ENCODE results near the gene TMEM17. TPM values are rescaled to one million over a fixed set of nuclear protein-coding genes. Genes with fewer than 3 reads are reported as not detected.

Gene TMEM17
- polyA plus RNA-seq, 2 of the 4 experiments (the other 2 are of a cell fraction): 5.2 to 10.2 TPM

- TF ChIP-seq KDM5A (IDR thresholded peaks at IDR 0.05) (no peak), ZSCAN20 (CRISPR knock-in tag; IDR thresholded peaks at IDR 0.05) (no peak), SMC3 (IDR thresholded peaks at IDR 0.05) (no peak), CTCF (IDR thresholded peaks at IDR 0.05) (no peak), ESRRA (IDR thresholded peaks at IDR 0.05; ENCODE audit: borderline replicate concordance, low read length) (no peak), JUN (IDR thresholded peaks at IDR 0.05) (no peak)
- TF ChIP-seq, protein P1, sequence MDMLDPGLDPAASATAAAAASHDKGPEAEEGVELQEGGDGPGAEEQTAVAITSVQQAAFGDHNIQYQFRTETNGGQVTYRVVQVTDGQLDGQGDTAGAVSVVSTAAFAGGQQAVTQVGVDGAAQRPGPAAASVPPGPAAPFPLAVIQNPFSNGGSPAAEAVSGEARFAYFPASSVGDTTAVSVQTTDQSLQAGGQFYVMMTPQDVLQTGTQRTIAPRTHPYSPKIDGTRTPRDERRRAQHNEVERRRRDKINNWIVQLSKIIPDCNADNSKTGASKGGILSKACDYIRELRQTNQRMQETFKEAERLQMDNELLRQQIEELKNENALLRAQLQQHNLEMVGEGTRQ (IDR thresholded peaks at IDR 0.05): no peak
Observed at GRCh38 chr2:62504657-62505056, 1.3 kb downstream of the TMEM17 start (continued).

- DNase-seq (ENCODE audit: low read depth in 1 of 2, low spot score in 1 of 2): peak in 1 of 2 experiments; percentile 82
- Histone ChIP-seq H3K4me1 (peaks cover 24% of the 10 kb centered on the region), H3K4me3 (no peak overlapping the region), H3K9me3 (no peaks in the 10 kb centered on the region), H3K4me2 (no peak overlapping the region), H3K27ac (peak overlapping the region; percentile 44 to 74)
- no peak for ATAC-seq
- POLR2A ChIA-PET: no interaction called here
- CTCF ChIA-PET: no interaction called here
- peak; percentile 68 for FAIRE-seq
- no peak for TF ChIP-seq MAZ (IDR thresholded peaks at IDR 0.05; ENCODE audit: borderline replicate concordance, low read depth, low read length)
- TF ChIP-seq MAFK (IDR thresholded peaks at IDR 0.05; ENCODE audit: partially characterized antibody): peak; percentile 86
- TF ChIP-seq FOXS1 (CRISPR knock-in tag; IDR thresholded peaks at IDR 0.05): no peak
- TF ChIP-seq HES2 (IDR thresholded peaks at IDR 0.05): no peak
- no peak for TF ChIP-seq EP300 (IDR thresholded peaks at IDR 0.05)
- no peak for TF ChIP-seq SMC3 (IDR thresholded peaks at IDR 0.05)
- TF ChIP-seq FOSL2 (IDR thresholded peaks at IDR 0.05): no peak
- TF ChIP-seq FOSL2 (CRISPR knock-in tag; IDR thresholded peaks at IDR 0.05): no peak
- no peak for TF ChIP-seq RCOR1 (IDR thresholded peaks at IDR 0.05; ENCODE audit: low read depth, low read length)
- TF ChIP-seq NFE2L2 (conservative IDR thresholded peaks at IDR 0.05; ENCODE audit: low read length): peak; percentile 80
- TF ChIP-seq JUNB (IDR thresholded peaks at IDR 0.05): no peak
- WGBS (ENCODE audit: missing lambda C conversion rate): 60% methylated on average over 4 of the region's 4 CpGs
Observed at GRCh38 chr2:62501794-62502500, 4.0 kb downstream of the TMEM17 start.

- ATAC-seq: no peak
- TF ChIP-seq ZFP36 (IDR thresholded peaks at IDR 0.05; ENCODE audit: borderline replicate concordance, partially characterized antibody) (no peak), EHMT2 (IDR thresholded peaks at IDR 0.05; ENCODE audit: low read depth) (no peak), RCOR1 (IDR thresholded peaks at IDR 0.05; ENCODE audit: low read depth, low read length) (no peak), JUN (IDR thresholded peaks at IDR 0.05) (no peak)
- peak in 1 of 2 experiments; percentile 28 for DNase-seq (ENCODE audit: low read depth in 1 of 2, low spot score in 1 of 2)
- H3K4me2 ChIP-seq: no peak overlapping the region
- peak overlapping the region; percentile 44 to 74; a peak in 5 of 6 replicates for H3K27ac ChIP-seq
- no peaks in the 10 kb centered on the region for H3K9me3 ChIP-seq
- peak; percentile 63 for FAIRE-seq
- H3K4me3 ChIP-seq: no peak overlapping the region
- CTCF ChIA-PET: no interaction called here
- 57% methylated on average over 3 of the region's 3 CpGs for WGBS (ENCODE audit: missing lambda C conversion rate)
- H3K4me1 ChIP-seq: peaks cover 21% of the 10 kb centered on the region
- POLR2A ChIA-PET: no interaction called here
Observed at GRCh38 chr2:62501069-62501468, 4.9 kb downstream of the TMEM17 start.
